Measurements from ENCODE around the gene HECW1. TPM values are rescaled to one million over a fixed set of nuclear protein-coding genes. Genes with fewer than 3 reads are reported as not detected.
A peak's percentile ranks its signal among the peaks of the same experiment; 100 is the strongest.
"Not testable (repeated sequence)": the region's sequence is repeated elsewhere in the genome, so short reads cannot be mapped to it uniquely, and the experiment has no call there.

Gene HECW1
- total RNA-seq, 1 donor from 2014 or later = 0.40 TPM

GRCh38 chr7:43311694-43312093, 199.2 kb downstream of the HECW1 start:
- ATAC-seq = no peak

DNA sequence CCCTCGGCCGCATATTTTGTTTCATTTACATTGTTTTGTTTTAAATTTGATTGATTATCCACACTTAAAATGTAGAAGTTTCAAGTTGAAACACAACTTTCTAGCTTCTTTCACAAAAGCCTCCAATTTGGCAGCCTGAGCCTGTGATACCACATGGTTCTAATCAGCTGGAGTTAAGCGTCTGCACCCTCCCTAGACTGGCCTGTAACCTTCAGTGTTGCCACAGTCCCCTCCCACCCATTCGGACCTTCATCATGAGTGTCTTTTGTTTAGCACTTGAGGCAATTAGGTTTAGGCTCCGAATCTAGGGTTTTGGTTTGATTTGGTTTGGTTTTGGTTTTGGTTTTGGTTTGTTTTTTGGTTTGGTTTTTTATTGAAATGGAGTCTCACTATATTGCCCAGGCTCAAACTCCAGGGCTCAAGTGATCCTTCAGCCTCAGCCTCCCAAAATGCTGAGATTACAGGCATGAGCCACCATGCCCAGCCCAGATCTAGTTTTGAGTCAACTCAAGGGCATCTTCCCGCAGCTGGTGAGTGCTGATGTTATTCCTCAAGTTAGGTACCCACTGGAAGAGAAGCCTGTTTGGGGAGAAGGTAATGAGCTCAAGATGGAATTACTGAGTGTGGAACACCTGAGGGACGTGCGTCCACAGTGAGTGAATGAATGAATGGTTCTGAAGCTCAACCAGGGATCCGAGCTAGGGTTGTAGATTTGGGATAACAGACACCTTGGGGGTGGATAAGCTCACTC, 201.4 kb downstream of the HECW1 start:
- no peak for ATAC-seq

GRCh38 chr7:43314379-43315158, 202.1 kb downstream of the HECW1 start:
- no peak for ATAC-seq

DNA sequence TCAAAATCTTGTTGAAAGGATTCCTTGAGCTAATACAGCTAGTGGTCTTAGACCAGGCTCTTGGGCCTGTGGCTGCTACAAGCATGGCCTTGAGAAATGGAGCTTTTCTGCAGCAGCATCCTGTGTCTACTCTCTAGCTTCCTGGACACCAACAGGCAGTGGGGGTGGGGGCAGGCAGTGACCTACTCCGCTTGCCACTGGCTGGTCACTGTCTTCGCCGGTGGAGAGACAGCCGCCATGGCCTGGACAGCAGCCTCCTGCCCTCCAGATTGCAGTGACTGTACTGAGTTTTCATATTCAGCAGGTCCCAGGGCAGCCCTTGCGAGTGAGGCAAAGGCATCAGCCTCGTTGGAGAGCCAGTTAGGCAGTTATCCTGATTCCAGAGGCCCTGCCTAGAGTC, 204.6 kb downstream of the HECW1 start:
- ATAC-seq = no peak

DNA sequence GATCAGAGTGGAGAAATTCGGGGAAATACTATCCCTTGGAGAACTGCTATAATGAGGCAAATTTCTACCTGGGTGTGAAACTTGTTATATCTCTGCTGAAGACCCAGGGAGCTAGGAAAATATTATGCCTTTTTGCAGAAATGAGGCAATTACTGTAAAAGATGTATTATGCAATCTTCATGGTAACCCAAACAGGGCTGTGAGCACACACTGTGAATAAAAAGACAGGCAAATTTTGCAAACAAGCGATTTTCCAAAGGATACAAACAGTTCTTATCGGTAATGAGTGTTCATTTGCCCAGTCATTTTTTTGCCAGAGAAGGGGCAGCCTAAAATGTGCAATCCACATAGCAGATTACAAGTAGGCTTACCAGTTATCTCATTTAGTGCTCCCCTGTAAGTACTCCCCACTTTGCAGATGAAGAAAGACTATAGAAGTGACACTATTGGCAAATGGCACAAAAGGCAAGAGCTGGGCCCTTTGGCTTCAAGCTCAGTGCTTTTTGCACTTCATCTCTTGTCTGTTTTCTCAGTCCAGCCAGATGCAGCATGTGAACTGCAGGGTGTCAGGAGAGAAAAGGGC, 205.8 kb downstream of the HECW1 start:
- ATAC-seq = no peak

DNA sequence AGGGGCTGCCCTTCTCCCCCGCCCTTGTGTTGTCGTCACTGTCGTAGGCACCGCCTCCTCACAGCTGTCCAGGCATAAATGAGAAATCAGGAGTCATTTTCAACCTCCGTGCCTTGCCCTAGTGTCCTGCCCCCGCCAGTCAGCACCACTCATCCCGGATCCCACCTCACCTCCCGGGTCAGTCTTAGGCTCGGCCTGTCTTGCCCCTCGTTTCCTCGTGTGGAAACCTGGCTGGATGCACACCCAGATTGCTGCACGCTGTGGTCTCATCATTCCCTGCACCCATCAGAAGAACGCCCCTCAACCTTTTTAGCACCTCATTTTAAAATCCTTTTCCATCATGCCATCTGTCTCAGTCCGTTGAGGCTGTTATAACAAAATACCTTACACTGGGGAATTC, 213.1 kb downstream of the HECW1 start:
- ATAC-seq = no peak

DNA sequence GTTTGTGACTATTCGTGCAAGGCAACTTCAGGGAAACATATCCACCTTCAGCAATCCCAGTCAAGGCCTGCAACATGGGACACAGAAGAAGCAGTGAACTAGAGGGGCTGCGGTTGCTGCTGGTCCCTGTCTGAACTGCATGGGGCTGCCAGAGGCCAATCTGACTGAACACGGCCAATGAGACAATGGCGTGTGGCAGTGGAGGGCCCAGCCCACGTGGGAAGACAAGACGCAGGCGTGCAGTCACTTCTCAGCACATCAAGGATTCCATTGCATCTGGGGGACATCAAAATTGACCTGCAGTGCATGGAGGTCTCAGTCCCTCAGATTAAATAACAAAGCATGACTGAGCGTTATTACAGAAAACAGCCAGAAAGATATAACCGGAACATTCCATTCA, 215.9 kb downstream of the HECW1 start:
- no peak for ATAC-seq

GRCh38 chr7:43328785-43329380, 216.4 kb downstream of the HECW1 start:
- ATAC-seq = peak; percentile 69

DNA sequence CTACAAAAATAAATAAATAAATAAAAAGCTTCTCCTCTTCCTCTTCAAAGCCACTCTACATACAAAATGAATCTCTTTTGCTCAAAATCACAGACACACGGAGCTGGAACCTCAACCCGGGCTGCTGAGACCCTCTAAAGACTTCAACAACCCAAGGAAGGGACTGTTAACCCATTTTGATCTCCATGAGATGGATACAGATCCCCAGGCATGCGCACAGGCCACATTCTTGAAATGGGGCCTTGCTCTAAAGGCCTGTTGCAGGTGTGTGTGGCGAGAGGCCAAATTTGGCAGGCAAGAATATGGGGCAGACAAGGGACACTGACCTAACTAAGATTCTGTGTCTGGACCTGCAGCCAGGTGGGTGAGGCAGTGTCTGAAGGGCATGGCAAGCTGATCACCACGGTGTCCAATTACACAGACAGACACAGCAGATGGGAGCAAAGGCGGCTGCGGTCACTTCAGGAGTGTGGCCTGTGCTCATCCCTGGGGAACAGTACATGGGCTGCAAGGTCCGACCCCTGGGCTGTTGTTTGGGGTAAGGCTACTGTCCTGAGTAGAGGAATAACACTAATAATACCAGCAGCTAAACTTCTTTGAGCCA, 219.8 kb downstream of the HECW1 start:
- no peak for ATAC-seq

DNA sequence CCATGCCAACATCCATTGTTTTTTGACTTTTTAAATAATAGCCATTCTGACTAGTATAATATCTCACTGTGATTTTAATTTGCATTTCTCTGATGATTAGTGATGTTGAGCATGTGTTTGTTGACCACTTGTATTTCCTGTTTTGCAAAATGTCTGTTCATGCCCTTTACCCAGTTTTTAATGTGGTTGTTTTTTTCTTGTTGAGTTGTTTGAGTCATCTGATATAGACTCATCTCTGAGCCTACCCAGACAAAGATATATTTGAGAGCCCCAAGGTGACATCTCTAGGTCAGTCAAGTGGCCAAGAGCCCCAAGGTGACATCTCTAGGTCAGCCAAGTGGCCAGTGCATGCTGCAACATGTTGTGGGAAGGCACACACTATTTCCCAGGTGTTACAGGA, 224.7 kb downstream of the HECW1 start:
- no peak for ATAC-seq

DNA sequence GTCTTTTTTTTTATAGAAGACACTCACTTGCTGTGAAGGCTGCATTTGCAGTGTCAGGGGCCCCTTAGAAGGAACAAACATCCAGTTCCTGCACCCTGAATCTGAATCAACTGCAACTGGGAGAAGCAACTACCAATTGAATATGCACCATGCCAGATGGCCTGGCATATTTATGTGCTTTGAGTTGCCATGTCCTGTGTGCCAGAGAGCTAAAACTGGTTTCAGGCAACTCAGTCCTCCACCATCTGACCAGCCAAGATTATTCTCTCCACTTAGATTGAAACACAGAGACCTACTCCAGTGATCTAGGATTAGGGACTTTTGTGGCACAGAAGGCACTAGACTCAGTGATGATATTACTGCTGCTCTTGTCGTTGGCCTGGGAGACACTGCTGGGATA, 225.4 kb downstream of the HECW1 start:
- ATAC-seq = no peak

DNA sequence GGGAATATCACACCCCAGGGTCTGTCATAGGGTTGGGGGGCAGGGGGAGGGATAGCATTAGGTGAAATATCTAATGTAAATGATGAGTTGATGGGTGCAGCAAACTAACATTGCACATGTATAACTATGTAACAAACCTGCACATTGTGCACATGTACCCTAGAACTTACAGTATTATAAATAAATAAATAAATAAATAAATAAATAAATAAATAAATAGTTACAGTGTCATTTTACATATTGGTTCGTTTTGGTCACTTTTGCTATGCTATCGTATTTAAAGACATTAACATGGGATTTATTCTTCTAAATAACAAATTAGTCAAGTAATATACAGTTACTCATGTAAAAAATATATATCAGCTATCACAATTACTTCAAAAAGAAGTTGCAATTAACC, 228.7 kb downstream of the HECW1 start:
- no peak for ATAC-seq

- not testable (repeated sequence) for ATAC-seq
These were observed 231.0 kb downstream of the HECW1 start for GRCh38 chr7:43343417-43343816.

- ATAC-seq = not testable (repeated sequence)
These were observed 233.2 kb downstream of the HECW1 start for GRCh38 chr7:43345696-43346095.

- ATAC-seq = no peak
These were observed 239.2 kb downstream of the HECW1 start for GRCh38 chr7:43351683-43352082.

- no peak for ATAC-seq
These were observed 241.5 kb downstream of the HECW1 start for GRCh38 chr7:43353902-43354301.

DNA sequence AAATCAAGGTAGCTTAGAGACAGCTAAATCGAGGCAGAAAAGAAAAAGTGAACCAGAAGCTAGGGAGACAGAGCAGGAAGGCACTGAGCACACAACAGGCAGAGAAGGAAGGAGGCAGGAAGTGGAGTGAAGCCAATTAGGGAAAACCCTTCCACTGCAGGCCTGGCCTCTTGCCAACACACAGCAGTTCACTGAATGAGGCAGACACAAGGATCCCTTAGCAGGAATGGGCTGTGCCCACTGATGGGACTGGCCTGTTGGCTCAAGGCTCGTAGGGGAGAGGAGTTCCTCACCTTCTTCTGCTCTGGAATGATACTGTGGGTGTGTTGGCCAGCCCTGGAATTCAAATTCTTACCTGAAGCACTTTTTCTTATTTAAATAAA, 250.2 kb downstream of the HECW1 start:
- no peak for ATAC-seq

- ATAC-seq = peak; percentile 67
These were observed 250.8 kb downstream of the HECW1 start for GRCh38 chr7:43363035-43363791.

DNA sequence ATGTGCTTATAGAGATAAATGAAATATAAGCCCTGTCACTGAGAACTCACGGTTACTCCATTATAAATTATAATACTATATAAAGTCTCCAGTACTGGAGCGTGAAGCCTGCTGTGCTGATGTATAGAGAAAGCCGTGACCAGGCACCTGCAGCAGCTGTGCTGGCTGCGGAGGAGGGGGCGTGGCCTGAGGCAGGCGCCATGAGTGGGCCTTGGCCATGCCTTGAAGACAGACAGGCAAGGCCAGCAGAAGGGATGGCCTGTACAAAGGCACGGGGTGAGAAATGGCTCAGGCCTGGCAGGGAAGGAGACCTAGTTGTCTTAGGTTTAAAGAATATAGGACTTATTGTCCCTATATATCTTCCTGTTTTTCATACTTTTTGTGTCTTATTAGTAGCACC, 251.9 kb downstream of the HECW1 start:
- no peak for ATAC-seq

- no peak for ATAC-seq
These were observed 260.4 kb downstream of the HECW1 start for GRCh38 chr7:43372676-43373355.

DNA sequence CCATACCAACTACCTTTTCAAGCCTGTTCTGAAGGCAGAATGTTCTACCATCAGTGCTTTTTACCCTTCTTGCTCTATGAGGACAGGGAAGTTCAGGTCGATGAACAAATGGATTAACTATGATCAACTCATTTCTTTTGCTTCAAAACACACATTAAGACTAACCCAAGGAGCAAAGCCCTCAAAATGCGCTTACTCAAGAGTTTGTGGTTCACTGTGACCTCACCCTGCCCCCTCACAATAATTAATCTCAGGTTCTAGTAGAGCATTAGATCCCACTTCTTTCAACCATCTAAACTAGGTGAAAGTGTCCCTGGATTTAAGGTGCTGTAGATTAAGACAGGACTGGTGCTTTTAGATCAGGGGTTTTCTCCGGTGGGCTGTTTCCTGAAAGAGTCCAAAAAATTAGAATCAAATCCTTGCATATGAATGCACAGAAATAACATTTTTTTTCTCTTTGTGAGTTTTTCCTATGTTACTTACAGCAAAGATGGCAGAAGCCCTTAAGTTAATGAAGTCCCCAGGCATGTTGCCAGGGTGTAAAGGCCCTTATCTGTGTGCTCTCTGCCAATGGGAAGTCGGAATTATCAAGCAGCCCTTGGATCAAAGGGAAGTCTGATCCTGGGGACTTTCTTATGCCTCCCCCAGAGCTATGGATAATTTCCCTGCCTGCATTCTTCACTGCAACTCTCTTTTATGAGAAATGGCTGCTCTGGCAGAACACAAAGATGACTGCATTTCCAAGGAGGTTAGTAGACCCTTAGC, 264.9 kb downstream of the HECW1 start:
- ATAC-seq = no peak

Data from esophagus mucosa (tissue), 1 donor.